AG09309 (cell line): ENCODE data around the gene TCERG1L.

Experiments used
- DNase-seq: peaks from one replicate; pipeline ENCODE4 v3.0.0-alpha.2; 2010; ENCODE audit warnings: low read depth
- H3K4me3 ChIP-seq: 2 replicates; pipeline ENCODE4 v1.5.1; 2011; ENCODE audit warnings: mild to moderate bottlenecking, low read depth, low read length, moderate library complexity; ENCODE audit not compliant: control insufficient read depth
- CTCF ChIP-seq: IDR thresholded peaks from 2 replicates; pipeline ENCODE4 v1.5.1; 2011; ENCODE audit warnings: mild to moderate bottlenecking, low read depth, low read length, inconsistent platforms; ENCODE audit not compliant: insufficient read depth, control insufficient read depth; ENCODE audit errors: missing control alignments

The TCERG1L gene

GRCh38 chr10:131311661-131312477 is at the start of gene TCERG1L:
TCERG1L (minus strand) TSS chr10:131311721; CDS start chr10:131311635, 86 bp downstream.
- DNase-seq, result no peak
- no peak within 1 kb of the TSS for H3K4me3 ChIP-seq
- no peak for TF ChIP-seq CTCF

- no peak for DNase-seq
- no peak overlapping the region for H3K4me3 ChIP-seq
- TF ChIP-seq CTCF, result no peak
Measured at GRCh38 chr10:131358741-131359442, 47.4 kb upstream of the TCERG1L start.

- no peak overlapping the region for H3K4me3 ChIP-seq
- no peak for DNase-seq
- no peak for TF ChIP-seq CTCF
Measured at GRCh38 chr10:131356442-131356841, 44.9 kb upstream of the TCERG1L start.

- no peak for DNase-seq
- no peak for TF ChIP-seq CTCF
- no peak overlapping the region for H3K4me3 ChIP-seq
Measured at GRCh38 chr10:131355881-131356280, 44.4 kb upstream of the TCERG1L start.

GRCh38 chr10:131355056-131355455 is 43.5 kb upstream of the TCERG1L start:
- no peak for TF ChIP-seq CTCF
- DNase-seq, result no peak
- H3K4me3 ChIP-seq, result no peak overlapping the region

- TF ChIP-seq CTCF, result no peak
- DNase-seq, result no peak
- no peak overlapping the region for H3K4me3 ChIP-seq
Measured at GRCh38 chr10:131354380-131354779, 42.9 kb upstream of the TCERG1L start.
